HepG2 (cell line): ENCODE results near the gene PLSCR3. TPM values are rescaled to one million over a fixed set of nuclear protein-coding genes. Genes with fewer than 3 reads are reported as not detected.

Experiments
- ATAC-seq: fragments of 200-7000 bp; cut with Tn5 transposase; 3 replicates; pipeline ENCODE4 v1.9.1; 2020; ENCODE audit warnings: mild to moderate bottlenecking, moderate library complexity
- BruUV-seq: library from RNA; stranded (reverse); fragments of 400-500 nt; replicated peaks from 2 replicates; lab custom pipeline; 2021; lab: Mats Ljungman, UMichigan
- CTCF ChIA-PET: fragments of 300-600 bp; formaldehyde crosslinking; extraction: SDS; loops from one replicate; lab custom pipeline; 2021; ENCODE audit warnings: low total read pairs, inconsistent platforms, low intra/inter-chr PET ratio; lab: Yijun Ruan, JAX
- POLR2A ChIA-PET: fragments of 350-600 bp; sonication (Branson Sonifier 250); formaldehyde crosslinking; loops from one replicate; lab custom pipeline; 2020; ENCODE audit warnings: antibody characterized with exemption, inconsistent platforms; lab: Yijun Ruan, JAX
- DNase-seq: peaks from one replicate; pipeline ENCODE4 v3.0.0-alpha.2; 2015; ENCODE audit warnings: low spot score
- FAIRE-seq: peaks from 3 replicates; lab custom pipeline; 2011; peaks lifted over from hg19 to GRCh38; lab: Jason Lieb, UNC
- H2AFZ ChIP-seq: one replicate; pipeline ENCODE4 v1.6.1; 2011; ENCODE audit warnings: low read length, inconsistent platforms
- H3K27ac ChIP-seq: fragments of 300-600 bp; 3 replicates; pipeline ENCODE4 v1.8.0; 2011; ENCODE audit warnings: mixed run types, mild to moderate bottlenecking, mixed read lengths, low read length, inconsistent platforms; ENCODE audit not compliant: insufficient read depth; ENCODE audit errors: extremely low read length
- H3K27me3 ChIP-seq, 2 experiments: fragments of 200-600 bp in 1 of 2; 2 replicates in 1 of 2; 3 replicates in 1 of 2; pipeline versions ENCODE4 v1.6.0 to v1.8.0; 2011; ENCODE audit warnings: low read length in 2 of 2, mild to moderate bottlenecking in 2 of 2, moderate library complexity in 2 of 2, inconsistent platforms in 1 of 2; ENCODE audit not compliant: insufficient read depth in 2 of 2, control insufficient read depth in 1 of 2
- H3K36me3 ChIP-seq, 2 experiments: fragments of 200-600 bp in 1 of 2; replicated peaks in 1 of 2; 2 replicates in 1 of 2; 3 replicates in 1 of 2; pipeline versions ENCODE4 v1.5.1 to v1.8.0; 2011; ENCODE audit warnings: low read length in 2 of 2, inconsistent platforms in 1 of 2; ENCODE audit not compliant: insufficient read depth in 2 of 2, control insufficient read depth in 1 of 2
- H3K4me1 ChIP-seq: 2 replicates; pipeline ENCODE4 v1.5.1; 2012; ENCODE audit warnings: low read length, inconsistent platforms; ENCODE audit not compliant: insufficient read depth
- H3K4me2 ChIP-seq: 2 replicates; pipeline ENCODE4 v1.6.0; 2011; ENCODE audit warnings: low read depth, low read length, inconsistent platforms
- H3K4me3 ChIP-seq, 3 experiments: fragments of 200-600 bp in 1 of 3; sonication (generic), shearing (Covaris generic) in 1 of 3; replicated peaks in 1 of 3; 2 replicates each; pipeline ENCODE4 v1.5.1; 2011 to 2016; ENCODE audit warnings: low read length in 3 of 3, inconsistent platforms in 2 of 3, low read depth in 2 of 3, mild to moderate bottlenecking in 2 of 3, control low read depth in 1 of 3, mixed read lengths in 1 of 3; ENCODE audit not compliant: insufficient read depth in 1 of 3
- H3K79me2 ChIP-seq: one replicate; pipeline ENCODE4 v1.6.1; 2011; ENCODE audit warnings: low read length, inconsistent platforms; ENCODE audit not compliant: insufficient read depth
- H3K9ac ChIP-seq: 2 replicates; pipeline ENCODE4 v1.6.0; 2011; ENCODE audit warnings: mild to moderate bottlenecking, low read depth, low read length, inconsistent platforms; ENCODE audit not compliant: insufficient read depth
- H3K9me3 ChIP-seq: 2 replicates; pipeline ENCODE4 v1.5.1; 2012; ENCODE audit warnings: mild to moderate bottlenecking, low read length
- H4K20me1 ChIP-seq: 2 replicates; pipeline ENCODE4 v1.6.0; 2011; ENCODE audit warnings: inconsistent platforms, mild to moderate bottlenecking, low read length, moderate library complexity; ENCODE audit not compliant: insufficient read depth
- AGO2 ChIP-seq: fragments of 200-400 bp; formaldehyde crosslinking; optimal IDR thresholded peaks from 2 replicates; pipeline ENCODE3; 2017; ENCODE audit warnings: mild to moderate bottlenecking, low read depth, low read length, moderate library complexity
- CREB3 ChIP-seq: sonication (generic); formaldehyde crosslinking; IDR thresholded peaks from 2 replicates; pipeline ENCODE4 v1.5.0; 2020; ENCODE audit warnings: missing genetic modification reagents
- HNF1A ChIP-seq, 2 experiments: sonication (generic) in 1 of 2; formaldehyde crosslinking in 1 of 2; IDR thresholded peaks; 2 replicates each; pipeline versions ENCODE4 v1.4.0 to v1.6.1; 2016 to 2020; ENCODE audit warnings: borderline replicate concordance in 1 of 2, low read depth in 1 of 2, mild to moderate bottlenecking in 1 of 2, missing genetic modification reagents in 1 of 2
- HNF4G ChIP-seq, 2 experiments: sonication (generic) in 1 of 2; formaldehyde crosslinking in 1 of 2; IDR thresholded peaks; 2 replicates each; pipeline versions ENCODE4 v1.4.0 to v1.6.1; 2011 to 2020; ENCODE audit warnings: borderline replicate concordance in 2 of 2, low read depth in 2 of 2, mild to moderate bottlenecking in 2 of 2, low read length in 1 of 2, missing genetic modification reagents in 1 of 2, moderate library complexity in 1 of 2
- KLF13 ChIP-seq: sonication (generic); formaldehyde crosslinking; IDR thresholded peaks from 2 replicates; pipeline ENCODE4 v1.4.0; 2020; ENCODE audit warnings: mild to moderate bottlenecking, missing genetic modification reagents
- KLF9 ChIP-seq: IDR thresholded peaks from 2 replicates; pipeline ENCODE4 v1.6.1; 2016; ENCODE audit warnings: low read depth
- PHF20 ChIP-seq: sonication (generic); formaldehyde crosslinking; IDR thresholded peaks from 2 replicates; pipeline ENCODE4 v1.5.0; 2020; ENCODE audit warnings: mild to moderate bottlenecking, missing genetic modification reagents
- RXRB ChIP-seq: IDR thresholded peaks from 2 replicates; pipeline ENCODE4 v1.6.1; 2016; ENCODE audit warnings: borderline replicate concordance, missing genetic modification reagents, missing compliant biosample characterization
- SPEN ChIP-seq: sonication (generic); formaldehyde crosslinking; IDR thresholded peaks from 2 replicates; pipeline ENCODE4 v1.5.1; 2020; ENCODE audit warnings: low read depth, mild to moderate bottlenecking, missing genetic modification reagents
- ZEB1 ChIP-seq: IDR thresholded peaks from 2 replicates; pipeline ENCODE4 v1.6.1; 2012; ENCODE audit warnings: mild to moderate bottlenecking, low read depth, inconsistent platforms; ENCODE audit not compliant: insufficient replicate concordance
- ZNF513 ChIP-seq: sonication (generic); formaldehyde crosslinking; conservative IDR thresholded peaks from 2 replicates; pipeline ENCODE4 v1.5.0; 2020; ENCODE audit warnings: missing genetic modification reagents
- ZNF530 ChIP-seq: sonication (generic); formaldehyde crosslinking; IDR thresholded peaks from 2 replicates; pipeline ENCODE4 v1.5.0; 2020; ENCODE audit warnings: low read depth, mild to moderate bottlenecking, missing genetic modification reagents
- ZNF652 ChIP-seq: IDR thresholded peaks from 2 replicates; pipeline ENCODE4 v1.6.1; 2016; ENCODE audit warnings: low read depth, borderline replicate concordance
- ZNF670 ChIP-seq: sonication (generic); formaldehyde crosslinking; IDR thresholded peaks from 2 replicates; pipeline ENCODE4 v1.8.0; 2022; ENCODE audit warnings: mild to moderate bottlenecking, missing genetic modification reagents, borderline replicate concordance
- WGBS: methylation state at CpG from one replicate; pipeline ENCODE4 v1.1.6; 2017; ENCODE audit warnings: low lambda C conversion rate; 5-methylcytosine and 5-hydroxymethylcytosine counted together
- in situ Hi-C: cut with HindIII; loops from 2 replicates; pipeline ENCODE4 v1.10.0; 2017; ENCODE audit warnings: low pct_unique_long_range_greater_than_20kb; ENCODE audit not compliant: extremely low pct_ligation_motif_present
- intact Hi-C: fragments of 100-400 bp; cut with micrococcal nuclease; formaldehyde crosslinking; loops from one replicate; pipeline ENCODE4 v1.10.0; 2022; ENCODE audit not compliant: unreplicated experiment
- polyA plus RNA-seq, 8 experiments: library from polyadenylated mRNA; depleted of rRNA in 3 of 8; stranded (reverse) in 7 of 8; unstranded in 1 of 8; fragments of >200 nt; fragmentation: Illumina TruSeq in 4 of 8; extraction: Trizol in 4 of 8; gene quantifications; 2 replicates each; pipeline versions ENCODE4 v1.2.1 to v1.2.3, GENCODE V29; 2011 to 2016; ENCODE audit warnings: low read depth in 4 of 8, missing spikeins in 1 of 8, mixed read lengths in 1 of 8; ENCODE audit not compliant: insufficient read depth in 1 of 8
- total RNA-seq, 5 experiments: library from RNA; depleted of rRNA; stranded (reverse); fragments of >200 nt; fragmentation: Illumina TruSeq; extraction: Trizol; gene quantifications; 2 replicates each; pipeline ENCODE4 v1.2.3, GENCODE V29; 2016; ENCODE audit warnings: low read depth in 1 of 5

PLSCR3 gene
- total and polyA plus RNA-seq, 2 of the 13 experiments (the other 11 are each of a cell fraction or from before 2014, with no cell fraction given): 5.6 to 6.2 TPM

- FAIRE-seq (no peak), ATAC-seq (peak; percentile 8; the same call in 2 of the 3 replicates), DNase-seq (no peak)
- BruUV-seq: no TSS peak
- in situ Hi-C loops (loop anchor here (5.0 kb wide), 2 partner anchors 38 to 82 kb away; partner anchors contain the start of genes TMEM95 and ZBTB4), intact Hi-C loops (no loop called here)
- no peaks in the 10 kb centered on the region for H4K20me1 ChIP-seq
- H3K27me3 ChIP-seq: peaks cover 6 to 27% of the 10 kb centered on the region in 2 experiments; a peak in 4 of 5 replicates
- H3K36me3 ChIP-seq: no peaks in the 10 kb centered on the region
- 0% methylated on average over 8 of the region's 50 CpGs for WGBS
- ChIA-PET POLR2A (interaction anchor here (1.2 to 2.8 kb wide), 3 partner anchors 36 to 110 kb away, joined by 3 to 21 read pairs (median 7); partner anchors contain the start of genes NEURL4 and TMEM256), CTCF (no interaction called here)
- H3K27ac ChIP-seq: peak within 1 kb of the TSS; percentile 36
- H3K4me3 ChIP-seq: peak within 1 kb of the TSS; percentile 60 to 80 (median 73)
- H2AFZ ChIP-seq: no peak within 1 kb of the TSS
- H3K9me3 ChIP-seq: no peaks in the 10 kb centered on the region
- H3K4me2 ChIP-seq: peak within 1 kb of the TSS; percentile 94
- H3K4me1 ChIP-seq: peaks cover 60% of the 10 kb centered on the region
- H3K9ac ChIP-seq: peak within 1 kb of the TSS; percentile 68
- H3K79me2 ChIP-seq: no peaks in the 10 kb centered on the region
- TF ChIP-seq RXRB (0 out of 2 replicates have a peak, but pooled peaks have one; percentile 13), HNF1A (IDR thresholded peaks at IDR 0.05; ENCODE audit: low read depth) (no peak), HNF1A (CRISPR knock-in tag; IDR thresholded peaks at IDR 0.05; ENCODE audit: borderline replicate concordance) (no peak), ZNF530 (CRISPR knock-in tag) (no peak), ZNF513 (no peak), KLF9 (CRISPR knock-in tag) (no peak), PHF20 (CRISPR knock-in tag) (peak; percentile 23; the same call in 1 of the 2 replicates), SPEN (CRISPR knock-in tag) (0 out of 2 replicates have a peak, but pooled peaks have one; percentile 14), KLF13 (no peak), CREB3 (CRISPR knock-in tag) (no peak), ZNF670 (CRISPR knock-in tag) (no peak; the same call in 1 of the 2 replicates), ZNF652 (CRISPR knock-in tag) (no peak), HNF4G (IDR thresholded peaks at IDR 0.05; ENCODE audit: borderline replicate concordance, low read depth, low read length) (no peak), HNF4G (CRISPR knock-in tag; IDR thresholded peaks at IDR 0.05; ENCODE audit: borderline replicate concordance, low read depth) (no peak), AGO2 (peak; percentile 53), ZEB1 (no peak)
These were observed 45.3 kb upstream of the PLSCR3 start, which contains the start of gene FGF11 for GRCh38 chr17:7439462-7440112. TSS of gene FGF11 (plus strand) at chr17:7439512. CDS start at chr17:7439621, 109 bp downstream.
